Mononuclear cell (primary cell): ENCODE results near the gene AZIN2. TPM values are rescaled to one million over a fixed set of nuclear protein-coding genes. Genes with fewer than 3 reads are reported as not detected.
"Not testable (repeated sequence)": the region's sequence is repeated elsewhere in the genome, so short reads cannot be mapped to it uniquely, and the experiment has no call there.

Experiments
- H3K27me3 ChIP-seq: 2 replicates; pipeline ENCODE4 v1.6.0; 2011; ENCODE audit warnings: low read length, control low read depth; ENCODE audit not compliant: insufficient read depth
- H3K4me1 ChIP-seq: 2 replicates; pipeline ENCODE4 v1.5.1; 2011; ENCODE audit warnings: mild to moderate bottlenecking, low read length, control low read depth; ENCODE audit not compliant: insufficient read depth
- H3K4me3 ChIP-seq: 2 replicates; pipeline ENCODE4 v1.5.1; 2011; ENCODE audit warnings: mild to moderate bottlenecking, low read length, moderate library complexity
- H3K9me3 ChIP-seq: 2 replicates; pipeline ENCODE4 v1.5.1; 2011; ENCODE audit warnings: low read depth, mild to moderate bottlenecking, control low read depth, low read length
- total RNA-seq: library from RNA; depleted of rRNA; stranded (reverse); fragments of >200 nt; gene quantifications from one replicate; pipeline ENCODE4 v1.2.3, GENCODE V29; 2012

The AZIN2 gene
- 1.6 TPM for total RNA-seq

- H3K9me3 ChIP-seq = no peaks in the 10 kb centered on the region
- peaks cover 16% of the 10 kb centered on the region for H3K4me1 ChIP-seq
- H3K27me3 ChIP-seq = peaks cover 12% of the 10 kb centered on the region
- peak within 1 kb of the TSS; percentile 49 for H3K4me3 ChIP-seq
These were observed at the start of gene AZIN2 for GRCh38 chr1:33080885-33081553. AZIN2 (plus strand) TSS chr1:33081153; CDS start chr1:33082250, 1,097 bp downstream.

GRCh38 chr1:33031506-33031905, 49.4 kb upstream of the AZIN2 start:
- H3K27me3 ChIP-seq = no peaks in the 10 kb centered on the region
- H3K4me3 ChIP-seq = no peak overlapping the region
- peaks cover 70% of the 10 kb centered on the region for H3K4me1 ChIP-seq
- no peaks in the 10 kb centered on the region for H3K9me3 ChIP-seq

GRCh38 chr1:33032126-33032869, 48.7 kb upstream of the AZIN2 start:
- Histone ChIP-seq H3K27me3 (no peaks in the 10 kb centered on the region), H3K4me1 (peaks cover 75% of the 10 kb centered on the region), H3K9me3 (no peaks in the 10 kb centered on the region), H3K4me3 (no peak overlapping the region)

GRCh38 chr1:33036051-33036525, 44.9 kb upstream of the AZIN2 start:
- no peaks in the 10 kb centered on the region for H3K9me3 ChIP-seq
- no peaks in the 10 kb centered on the region for H3K27me3 ChIP-seq
- peak overlapping the region; percentile 76 for H3K4me3 ChIP-seq
- H3K4me1 ChIP-seq = peaks cover 83% of the 10 kb centered on the region

- H3K27me3 ChIP-seq = no peaks in the 10 kb centered on the region
- peaks cover 76% of the 10 kb centered on the region for H3K4me1 ChIP-seq
- peak within 1 kb of the TSS; percentile 76 for H3K4me3 ChIP-seq
- H3K9me3 ChIP-seq = no peaks in the 10 kb centered on the region
These were observed 44.1 kb upstream of the AZIN2 start, which contains the start of gene AK2 for GRCh38 chr1:33036526-33037503. AK2 (minus strand) TSS chr1:33036883; CDS start chr1:33036828, 55 bp downstream.

GRCh38 chr1:33039840-33040239, 41.1 kb upstream of the AZIN2 start:
- Histone ChIP-seq H3K4me3 (no peak overlapping the region), H3K9me3 (no peaks in the 10 kb centered on the region), H3K27me3 (no peaks in the 10 kb centered on the region), H3K4me1 (peaks cover 46% of the 10 kb centered on the region)

- H3K4me3 ChIP-seq = no peak overlapping the region
- H3K27me3 ChIP-seq = no peaks in the 10 kb centered on the region
- H3K4me1 ChIP-seq = peaks cover 45% of the 10 kb centered on the region
- H3K9me3 ChIP-seq = no peaks in the 10 kb centered on the region
These were observed 39.9 kb upstream of the AZIN2 start for GRCh38 chr1:33041026-33041425.

- Histone ChIP-seq H3K4me3 (no peak overlapping the region), H3K9me3 (no peaks in the 10 kb centered on the region), H3K4me1 (peaks cover 39% of the 10 kb centered on the region), H3K27me3 (no peaks in the 10 kb centered on the region)
These were observed 38.1 kb upstream of the AZIN2 start for GRCh38 chr1:33042831-33043230.

GRCh38 chr1:33043267-33044092, 37.5 kb upstream of the AZIN2 start:
- H3K9me3 ChIP-seq = no peaks in the 10 kb centered on the region
- H3K27me3 ChIP-seq = no peaks in the 10 kb centered on the region
- H3K4me3 ChIP-seq = no peak overlapping the region
- peaks cover 39% of the 10 kb centered on the region for H3K4me1 ChIP-seq

GRCh38 chr1:33045246-33045645, 35.7 kb upstream of the AZIN2 start:
- H3K9me3 ChIP-seq = no peaks in the 10 kb centered on the region
- peaks cover 38% of the 10 kb centered on the region for H3K4me1 ChIP-seq
- no peak overlapping the region for H3K4me3 ChIP-seq
- H3K27me3 ChIP-seq = no peaks in the 10 kb centered on the region

- no peaks in the 10 kb centered on the region for H3K9me3 ChIP-seq
- no peak overlapping the region for H3K4me3 ChIP-seq
- H3K4me1 ChIP-seq = peaks cover 38% of the 10 kb centered on the region
- no peaks in the 10 kb centered on the region for H3K27me3 ChIP-seq
These were observed 35.1 kb upstream of the AZIN2 start for GRCh38 chr1:33045814-33046213.

- not testable (repeated sequence) for H3K27me3 ChIP-seq, H3K4me3 ChIP-seq, H3K9me3 ChIP-seq
- H3K4me1 ChIP-seq = peaks cover 38% of the 10 kb centered on the region
These were observed 34.7 kb upstream of the AZIN2 start for GRCh38 chr1:33046234-33046633.

GRCh38 chr1:33047290-33047689, 33.7 kb upstream of the AZIN2 start:
- H3K4me3 ChIP-seq = no peak overlapping the region
- H3K9me3 ChIP-seq = no peaks in the 10 kb centered on the region
- H3K27me3 ChIP-seq = no peaks in the 10 kb centered on the region
- peaks cover 38% of the 10 kb centered on the region for H3K4me1 ChIP-seq

- no peaks in the 10 kb centered on the region for H3K9me3 ChIP-seq
- H3K4me3 ChIP-seq = no peak overlapping the region
- H3K27me3 ChIP-seq = no peaks in the 10 kb centered on the region
- H3K4me1 ChIP-seq = peaks cover 38% of the 10 kb centered on the region
These were observed 33.1 kb upstream of the AZIN2 start for GRCh38 chr1:33047839-33048305.
